GM18951 (cell line): ENCODE measurements around the gene RLF.

Source experiments
- POLR2A ChIP-seq: IDR thresholded peaks from 4 replicates; pipeline ENCODE4 v1.6.1; 2011; ENCODE audit warnings: mild to moderate bottlenecking; ENCODE audit not compliant: insufficient read length, insufficient read depth; ENCODE audit errors: extremely low read depth
- in situ Hi-C: fragments of 300-500 bp; cut with MboI; formaldehyde crosslinking; loops from one replicate; pipeline ENCODE4 v1.12.0; 2022; ENCODE audit warnings: low sequenced_read_pairs, mixed read lengths, inconsistent platforms; ENCODE audit not compliant: unreplicated experiment

RLF gene

DNA sequence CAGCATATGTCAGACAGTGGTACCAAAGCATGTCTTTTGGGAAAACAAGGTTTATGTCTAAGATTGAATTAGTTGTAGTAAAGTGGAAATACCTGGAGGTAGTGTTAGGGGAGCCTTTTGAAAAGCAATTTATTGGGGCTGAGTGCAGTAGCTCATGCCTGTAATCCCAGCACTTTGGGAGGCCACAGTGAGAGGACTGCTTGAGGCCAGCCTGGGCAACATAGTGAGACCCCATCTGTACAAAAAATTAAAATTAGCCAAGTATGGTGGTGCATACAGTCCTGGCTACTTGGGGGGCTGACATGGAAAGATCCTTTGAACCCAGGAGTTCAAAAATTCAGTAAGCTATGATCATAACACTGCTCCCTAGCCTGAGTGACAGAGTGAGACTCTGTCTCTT lies 104.1 kb downstream of the RLF start:
- no peak for TF ChIP-seq POLR2A
- in situ Hi-C loops: no loop called here

DNA sequence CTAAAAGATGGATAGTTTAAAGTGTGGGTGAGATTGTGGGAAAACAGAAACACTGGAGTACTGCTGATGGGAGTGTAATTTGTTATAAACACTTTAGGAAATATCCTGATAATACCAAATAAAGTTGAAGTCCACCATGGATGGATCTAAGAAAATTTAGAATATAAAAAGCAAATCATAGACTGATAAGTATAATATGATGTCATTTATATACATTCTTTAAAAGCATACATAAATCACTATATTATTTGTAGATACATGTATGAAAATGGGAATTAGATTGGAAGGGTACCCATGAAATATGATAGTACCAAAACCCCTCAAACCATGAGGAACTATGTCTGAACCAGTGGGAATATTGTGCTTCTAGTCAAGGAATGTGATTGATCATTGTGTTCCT lies 104.7 kb downstream of the RLF start:
- in situ Hi-C loops: no loop called here
- TF ChIP-seq POLR2A: no peak

DNA sequence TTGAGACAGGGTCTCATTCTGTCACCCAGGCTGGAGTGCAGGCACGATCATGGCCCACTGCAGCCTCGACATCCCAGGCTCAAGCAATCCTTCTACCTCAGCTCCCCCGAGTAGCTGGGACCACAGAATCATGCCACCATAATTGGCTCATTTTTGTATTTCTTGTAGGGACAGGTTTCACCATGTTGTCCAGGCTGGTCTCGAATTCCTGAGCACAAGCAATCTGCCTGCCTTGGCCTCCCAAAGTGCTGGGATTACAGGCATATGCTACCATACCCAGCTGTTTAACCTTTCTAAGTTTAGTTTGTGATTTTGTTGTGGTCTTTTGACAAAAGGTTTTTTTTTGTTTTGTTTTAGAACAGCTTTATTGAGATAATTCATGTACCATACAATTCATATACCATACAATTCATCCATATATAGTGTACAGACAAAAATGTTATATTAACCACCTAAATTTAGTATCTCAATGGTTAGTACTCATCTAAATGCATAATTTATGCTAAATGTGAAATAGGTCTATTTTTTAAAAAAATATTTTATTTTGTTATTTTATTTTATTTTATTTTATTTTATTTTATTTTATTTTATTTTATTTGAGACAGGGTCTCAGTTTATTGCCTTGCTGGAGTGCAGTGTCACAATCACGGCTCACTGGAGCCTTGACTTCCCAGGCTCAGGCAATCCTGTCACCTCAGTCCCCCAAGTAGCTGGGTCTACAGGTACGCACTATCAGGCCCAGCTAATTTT lies 105.8 kb downstream of the RLF start:
- in situ Hi-C loops: no loop called here
- no peak for TF ChIP-seq POLR2A

DNA sequence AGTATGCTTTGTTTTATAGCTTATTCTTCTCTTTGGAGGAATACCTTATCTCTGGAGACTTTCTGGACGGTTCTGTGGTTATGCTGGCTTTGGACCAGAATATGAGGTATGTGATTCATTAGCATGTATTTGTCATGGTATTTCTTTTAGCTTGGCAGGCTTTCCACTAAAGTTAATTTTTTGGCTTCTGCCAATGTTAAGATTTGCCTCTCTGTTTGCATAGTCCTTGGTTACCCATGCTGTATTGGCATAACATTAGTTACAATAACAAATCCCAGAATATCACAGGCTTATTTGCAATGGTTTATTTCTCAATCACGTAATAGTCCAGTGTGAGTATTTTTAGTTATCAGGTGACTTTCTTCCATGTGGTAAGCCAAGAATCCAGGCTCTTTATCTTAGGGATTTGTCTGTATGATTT lies 106.6 kb downstream of the RLF start:
- TF ChIP-seq POLR2A: no peak
- in situ Hi-C loops: no loop called here

DNA sequence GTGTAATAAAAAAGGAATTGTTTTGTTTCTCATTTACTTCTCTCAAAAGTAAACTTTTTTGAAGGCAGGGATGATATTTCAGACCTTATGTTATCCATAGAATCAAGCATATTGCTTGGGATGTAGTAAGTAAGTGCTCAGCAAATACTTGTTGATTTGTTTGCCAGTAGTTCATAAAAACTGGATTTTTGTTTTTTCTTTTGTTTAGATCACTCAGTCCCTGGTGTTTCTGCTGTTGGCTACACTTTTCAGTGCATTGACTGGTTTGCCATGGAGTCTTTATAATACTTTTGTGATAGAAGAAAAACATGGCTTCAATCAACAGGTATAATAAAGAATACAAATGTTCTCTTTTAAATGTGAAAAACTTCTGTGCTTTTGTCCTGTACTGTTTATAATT lies 107.0 kb downstream of the RLF start:
- in situ Hi-C loops: no loop called here
- TF ChIP-seq POLR2A: no peak

DNA sequence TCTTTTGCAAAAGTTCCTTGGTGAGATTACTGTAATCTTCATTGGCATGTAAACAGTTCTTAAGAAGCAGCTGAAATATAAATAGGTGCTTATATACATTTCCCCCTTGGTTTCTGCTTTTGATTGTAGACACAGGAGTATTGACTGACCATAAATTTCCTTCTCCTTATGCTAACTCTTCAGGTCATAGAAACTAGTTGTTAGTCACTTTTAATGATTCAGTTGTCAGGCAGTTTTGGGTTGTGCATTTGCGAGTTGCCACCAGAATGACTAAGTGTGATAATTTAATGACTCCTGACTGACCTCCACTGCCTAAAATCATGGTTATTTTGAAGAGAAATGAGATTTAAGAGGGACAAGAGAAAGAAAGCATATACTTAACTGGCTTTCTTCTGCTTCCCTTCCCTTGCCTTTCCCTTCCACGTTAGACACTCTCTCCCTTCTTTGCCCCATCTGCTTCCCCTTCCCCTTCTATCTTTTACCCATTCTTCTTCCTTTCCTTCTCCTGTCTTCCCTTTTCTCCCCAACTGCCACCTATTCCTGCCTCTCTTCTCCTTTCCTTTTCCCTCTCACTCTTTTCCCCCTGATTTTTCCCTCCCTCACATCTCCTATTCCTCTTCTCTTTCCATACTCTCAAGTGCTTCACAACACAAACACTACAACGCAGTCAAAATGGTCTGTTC lies 109.1 kb downstream of the RLF start:
- TF ChIP-seq POLR2A: no peak
- in situ Hi-C loops: no loop called here

DNA sequence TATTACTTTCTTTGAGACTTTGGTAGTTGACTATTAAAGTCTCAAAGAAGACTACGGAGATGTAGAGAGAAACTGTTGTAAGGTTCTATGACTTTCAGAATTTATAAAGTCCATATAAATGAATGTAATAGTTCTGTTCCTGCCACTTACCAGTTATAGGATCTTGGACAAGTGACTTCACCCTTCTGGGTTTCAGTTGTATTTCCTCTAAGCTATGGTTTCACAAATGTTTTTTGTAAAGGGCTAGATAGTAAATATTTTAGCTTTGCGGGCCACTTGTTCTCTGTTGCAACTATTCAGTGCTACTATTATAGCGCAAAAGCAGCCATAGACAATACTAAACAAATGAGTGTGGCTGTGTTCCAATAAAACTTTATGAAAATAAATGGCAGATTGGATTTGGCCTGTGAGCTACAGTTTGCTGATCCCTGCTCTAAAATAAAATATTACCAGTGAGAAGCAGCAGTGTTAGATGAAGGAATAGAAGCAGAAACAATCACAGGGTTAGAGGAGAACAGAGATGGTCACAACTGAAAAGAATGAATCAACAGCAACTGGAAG lies 111.5 kb downstream of the RLF start:
- no peak for TF ChIP-seq POLR2A
- in situ Hi-C loops: no loop called here

DNA sequence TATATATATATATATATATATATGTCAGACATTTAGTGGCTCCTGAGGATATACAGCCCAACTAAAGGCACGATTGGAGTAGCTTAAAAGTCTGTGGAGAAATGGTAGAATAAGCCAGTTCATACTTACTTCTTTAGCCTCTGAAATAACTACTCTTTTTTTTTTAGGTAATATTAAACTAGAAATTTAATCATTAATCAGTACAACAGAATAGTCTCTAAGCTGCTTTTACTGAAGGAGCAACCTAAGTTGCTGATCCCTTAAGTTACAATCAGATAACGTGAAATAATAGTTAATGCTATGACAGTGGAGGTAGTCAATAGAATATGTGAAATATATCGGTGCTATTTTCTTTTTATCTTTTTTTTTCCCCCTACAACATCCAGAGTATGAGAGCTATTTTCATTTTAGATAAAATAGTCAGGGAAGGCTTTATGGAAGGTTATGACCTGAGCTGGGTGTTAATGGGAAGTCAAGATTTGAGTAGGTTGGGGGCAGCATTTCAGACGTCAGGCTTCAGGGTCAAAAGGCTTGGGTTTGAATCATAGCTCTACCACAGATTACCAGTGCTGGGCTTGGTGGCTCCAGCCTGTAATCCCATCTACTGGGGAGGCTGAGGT lies 112.5 kb downstream of the RLF start:
- TF ChIP-seq POLR2A: no peak
- in situ Hi-C loops: no loop called here

DNA sequence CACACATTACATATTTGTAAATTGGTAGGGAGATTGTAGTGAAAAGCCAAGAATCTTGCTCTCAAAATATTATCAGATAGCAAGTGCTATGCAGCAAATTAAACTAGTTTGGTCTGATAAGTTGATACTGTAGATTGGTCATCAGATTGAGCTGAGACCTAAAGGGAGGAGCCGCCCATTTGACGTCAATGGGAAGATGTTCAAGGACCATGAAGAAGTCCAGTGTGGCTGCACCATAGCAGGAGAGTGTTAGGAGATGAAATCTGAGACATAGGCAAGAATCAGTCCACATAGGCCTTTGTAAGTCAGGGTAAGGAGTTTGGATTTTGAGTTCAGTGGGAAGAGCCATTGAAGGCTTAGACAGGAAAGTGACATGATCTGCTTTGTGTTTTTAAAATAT lies 113.1 kb downstream of the RLF start:
- no peak for TF ChIP-seq POLR2A
- in situ Hi-C loops: no loop called here

DNA sequence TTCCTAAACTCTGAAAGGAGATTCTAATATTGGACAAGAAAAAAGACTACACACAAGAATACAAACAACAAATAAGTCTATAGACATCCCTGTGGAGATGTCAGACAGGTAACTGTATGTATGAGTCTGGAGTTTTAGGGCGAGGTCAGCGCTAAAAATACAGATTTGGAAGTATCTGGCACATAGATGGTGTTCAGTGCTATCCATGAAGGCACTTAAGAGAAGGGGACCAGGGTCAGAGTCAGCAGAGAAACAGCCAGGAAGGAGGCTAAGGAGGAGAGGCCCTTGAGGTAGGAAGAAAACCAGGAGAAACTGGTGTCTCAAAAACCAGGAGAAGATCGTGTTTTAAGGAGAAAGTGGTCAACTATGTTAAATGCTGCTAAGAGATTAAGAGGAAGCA lies 114.9 kb downstream of the RLF start:
- no peak for TF ChIP-seq POLR2A
- in situ Hi-C loops: no loop called here

DNA sequence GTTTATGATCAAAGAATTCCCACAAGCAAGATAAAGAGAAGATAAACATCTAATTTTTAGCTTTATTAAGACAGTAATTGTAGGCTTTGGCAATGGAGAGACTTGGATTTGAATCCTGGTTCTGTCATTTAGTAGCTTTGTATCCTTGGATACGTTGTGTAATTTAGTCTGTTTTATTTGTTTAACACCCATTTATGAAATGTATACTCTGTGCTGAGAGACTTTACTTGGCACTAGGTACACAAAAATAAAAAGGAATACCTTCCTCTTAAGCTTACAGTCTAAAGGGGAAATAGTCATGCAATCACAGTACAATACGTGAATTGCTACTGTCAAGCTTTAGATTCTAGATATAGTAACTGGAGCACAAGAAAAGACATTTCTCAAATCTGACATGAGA lies 120.7 kb downstream of the RLF start:
- TF ChIP-seq POLR2A: no peak
- in situ Hi-C loops: no loop called here
